Measurements from ENCODE around the gene PODXL.

The PODXL gene

GRCh38 chr7:131586259-131586658, 29.8 kb upstream of the PODXL start:
- Histone ChIP-seq H3F3A (ENCODE audit: insufficient read depth, low read length) (no peaks in the 10 kb centered on the region), H2AFZ (ENCODE audit: low read length) (no peak overlapping the region), H3K4me1 (ENCODE audit: insufficient read depth, low read length, severe bottlenecking) (no peaks in the 10 kb centered on the region), H3K27ac (ENCODE audit: low read depth, low read length, poor library complexity, severe bottlenecking) (no peak overlapping the region), H4K20me1 (ENCODE audit: insufficient read depth, low read length) (no peaks in the 10 kb centered on the region), H3K36me3 (ENCODE audit: insufficient read depth, low read length) (no peaks in the 10 kb centered on the region), H3K4me2 (ENCODE audit: low read length) (no peak overlapping the region), H3K79me2 (ENCODE audit: insufficient read depth, low read length) (no peaks in the 10 kb centered on the region), H3K4me3 (ENCODE audit: low read depth, low read length, poor library complexity, severe bottlenecking) (no peak overlapping the region), H3K9me3 (ENCODE audit: low read length) (no peaks in the 10 kb centered on the region), H3K9me2 (ENCODE audit: low read depth, low read length) (no peaks in the 10 kb centered on the region), H3K9ac (ENCODE audit: low read length) (no peak overlapping the region), H3K27me3 (ENCODE audit: insufficient read depth, low read length) (0 out of 2 replicates have a peak, but pooled peaks cover 1% of the 10 kb centered on the region)
- TF ChIP-seq EZH2 (IDR thresholded peaks at IDR 0.05; ENCODE audit: borderline replicate concordance, low read length) (no peak), CTCF (IDR thresholded peaks at IDR 0.05; ENCODE audit: low read length) (no peak)

GRCh38 chr7:131583430-131583829, 27.0 kb upstream of the PODXL start:
- Histone ChIP-seq H3K9me3 (ENCODE audit: low read length) (no peaks in the 10 kb centered on the region), H3K9me2 (ENCODE audit: low read depth, low read length) (no peaks in the 10 kb centered on the region), H3K27me3 (ENCODE audit: insufficient read depth, low read length) (peaks cover 10% of the 10 kb centered on the region; the same call in 1 of the 2 replicates), H4K20me1 (ENCODE audit: insufficient read depth, low read length) (no peaks in the 10 kb centered on the region), H3K79me2 (ENCODE audit: insufficient read depth, low read length) (no peaks in the 10 kb centered on the region), H3K36me3 (ENCODE audit: insufficient read depth, low read length) (no peaks in the 10 kb centered on the region), H2AFZ (ENCODE audit: low read length) (no peak overlapping the region), H3K9ac (ENCODE audit: low read length) (no peak overlapping the region), H3F3A (ENCODE audit: insufficient read depth, low read length) (no peaks in the 10 kb centered on the region), H3K4me1 (ENCODE audit: insufficient read depth, low read length, severe bottlenecking) (no peaks in the 10 kb centered on the region), H3K4me3 (ENCODE audit: low read depth, low read length, poor library complexity, severe bottlenecking) (no peak overlapping the region), H3K4me2 (ENCODE audit: low read length) (no peak overlapping the region), H3K27ac (ENCODE audit: low read depth, low read length, poor library complexity, severe bottlenecking) (no peak overlapping the region)
- TF ChIP-seq EZH2 (IDR thresholded peaks at IDR 0.05; ENCODE audit: borderline replicate concordance, low read length) = no peak
- no peak for TF ChIP-seq CTCF (IDR thresholded peaks at IDR 0.05; ENCODE audit: low read length)

GRCh38 chr7:131581241-131582051, 25.0 kb upstream of the PODXL start:
- Histone ChIP-seq H3K36me3 (ENCODE audit: insufficient read depth, low read length) (no peaks in the 10 kb centered on the region), H3K79me2 (ENCODE audit: insufficient read depth, low read length) (no peaks in the 10 kb centered on the region), H3K4me3 (ENCODE audit: low read depth, low read length, poor library complexity, severe bottlenecking) (no peak overlapping the region), H3K4me1 (ENCODE audit: insufficient read depth, low read length, severe bottlenecking) (no peaks in the 10 kb centered on the region), H3K9ac (ENCODE audit: low read length) (no peak overlapping the region), H3F3A (ENCODE audit: insufficient read depth, low read length) (no peaks in the 10 kb centered on the region), H3K9me3 (ENCODE audit: low read length) (no peaks in the 10 kb centered on the region), H3K4me2 (ENCODE audit: low read length) (no peak overlapping the region), H3K27me3 (ENCODE audit: insufficient read depth, low read length) (peaks cover 10% of the 10 kb centered on the region; the same call in 1 of the 2 replicates), H3K9me2 (ENCODE audit: low read depth, low read length) (no peaks in the 10 kb centered on the region), H3K27ac (ENCODE audit: low read depth, low read length, poor library complexity, severe bottlenecking) (no peak overlapping the region), H4K20me1 (ENCODE audit: insufficient read depth, low read length) (no peaks in the 10 kb centered on the region), H2AFZ (ENCODE audit: low read length) (no peak overlapping the region)
- TF ChIP-seq EZH2 (IDR thresholded peaks at IDR 0.05; ENCODE audit: borderline replicate concordance, low read length) (no peak), CTCF (IDR thresholded peaks at IDR 0.05; ENCODE audit: low read length) (no peak)
